Smooth muscle cell of the umbilical artery (primary cell): ENCODE data around the gene RFESD. TPM values are rescaled to one million over a fixed set of nuclear protein-coding genes. Genes with fewer than 3 reads are reported as not detected.

ENCODE experiments used
- total RNA-seq: library from RNA; depleted of rRNA; stranded (reverse); fragments of >200 nt; gene quantifications from 2 replicates; pipeline ENCODE4 v1.2.3, GENCODE V29; 2014

RFESD gene
- 0.59 and 1.7 TPM in 2 replicates for total RNA-seq

GRCh38 chr5:95646569-95647431 lies at the start of gene RFESD:
Gene RFESD (plus strand): TSS chr5:95646777. CDS start chr5:95652272, 5,495 bp downstream.

DNA sequence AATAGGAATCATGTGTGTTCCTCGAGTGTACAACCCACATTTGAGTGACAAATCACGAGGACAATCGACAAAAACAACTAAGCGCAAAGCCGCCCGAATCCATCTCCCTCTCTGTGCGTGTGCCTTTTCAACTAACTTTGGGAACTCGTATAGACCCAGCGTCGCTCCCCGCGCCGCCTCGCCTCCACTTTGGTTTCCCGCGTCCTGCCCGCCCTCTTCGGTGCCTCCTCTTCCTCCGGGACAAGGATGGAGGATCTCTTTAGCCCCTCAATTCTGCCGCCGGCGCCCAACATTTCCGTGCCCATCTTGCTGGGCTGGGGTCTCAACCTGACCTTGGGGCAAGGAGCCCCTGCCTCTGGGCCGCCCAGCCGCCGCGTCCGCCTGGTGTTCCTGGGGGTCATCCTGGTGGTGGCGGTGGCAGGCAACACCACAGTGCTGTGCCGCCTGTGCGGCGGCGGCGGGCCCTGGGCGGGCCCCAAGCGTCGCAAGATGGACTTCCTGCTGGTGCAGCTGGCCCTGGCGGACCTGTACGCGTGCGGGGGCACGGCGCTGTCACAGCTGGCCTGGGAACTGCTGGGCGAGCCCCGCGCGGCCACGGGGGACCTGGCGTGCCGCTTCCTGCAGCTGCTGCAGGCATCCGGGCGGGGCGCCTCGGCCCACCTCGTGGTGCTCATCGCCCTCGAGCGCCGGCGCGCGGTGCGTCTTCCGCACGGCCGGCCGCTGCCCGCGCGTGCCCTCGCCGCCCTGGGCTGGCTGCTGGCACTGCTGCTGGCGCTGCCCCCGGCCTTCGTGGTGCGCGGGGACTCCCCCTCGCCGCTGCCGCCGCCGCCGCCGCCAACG lies 26.3 kb upstream of the RFESD start, which contains the start of gene GPR150:
GPR150 (plus strand) TSS at position 58 of the 840 bp plus-strand sequence; CDS start at position 247, 189 bp downstream.

GRCh38 chr5:95682891-95683290 lies 36.3 kb downstream of the RFESD start, which contains the start of gene SPATA9:
Gene SPATA9 (minus strand): TSS chr5:95682991. CDS start chr5:95682854, 137 bp downstream.

Other genes starting within 250 kb of the RFESD start
- gene SKIC3, start 91.8 kb upstream of the RFESD start, total RNA-seq, result 198 and 214 TPM in 2 replicates
- 13.4 and 24.2 TPM in 2 replicates for gene ARSK, start 91.7 kb upstream of the RFESD start, total RNA-seq
- gene GPR150, start 26.7 kb upstream of the RFESD start, total RNA-seq, result under 0.01 and 0.28 TPM in 2 replicates
- gene SPATA9, start 36.2 kb downstream of the RFESD start, total RNA-seq, result 0.30 and 0.46 TPM in 2 replicates
- gene RHOBTB3, start 84.6 kb downstream of the RFESD start, total RNA-seq, result 256 and 273 TPM in 2 replicates
- 27.0 and 39.1 TPM in 2 replicates for gene GLRX, start 175.9 kb downstream of the RFESD start, total RNA-seq